ENCODE data around the gene ATOSB. TPM values are rescaled to one million over a fixed set of nuclear protein-coding genes. Genes with fewer than 3 reads are reported as not detected.

The ATOSB gene
- total and polyA plus RNA-seq, 2 experiments from 2014 or later: 25.5 to 31.3 TPM

DNA sequence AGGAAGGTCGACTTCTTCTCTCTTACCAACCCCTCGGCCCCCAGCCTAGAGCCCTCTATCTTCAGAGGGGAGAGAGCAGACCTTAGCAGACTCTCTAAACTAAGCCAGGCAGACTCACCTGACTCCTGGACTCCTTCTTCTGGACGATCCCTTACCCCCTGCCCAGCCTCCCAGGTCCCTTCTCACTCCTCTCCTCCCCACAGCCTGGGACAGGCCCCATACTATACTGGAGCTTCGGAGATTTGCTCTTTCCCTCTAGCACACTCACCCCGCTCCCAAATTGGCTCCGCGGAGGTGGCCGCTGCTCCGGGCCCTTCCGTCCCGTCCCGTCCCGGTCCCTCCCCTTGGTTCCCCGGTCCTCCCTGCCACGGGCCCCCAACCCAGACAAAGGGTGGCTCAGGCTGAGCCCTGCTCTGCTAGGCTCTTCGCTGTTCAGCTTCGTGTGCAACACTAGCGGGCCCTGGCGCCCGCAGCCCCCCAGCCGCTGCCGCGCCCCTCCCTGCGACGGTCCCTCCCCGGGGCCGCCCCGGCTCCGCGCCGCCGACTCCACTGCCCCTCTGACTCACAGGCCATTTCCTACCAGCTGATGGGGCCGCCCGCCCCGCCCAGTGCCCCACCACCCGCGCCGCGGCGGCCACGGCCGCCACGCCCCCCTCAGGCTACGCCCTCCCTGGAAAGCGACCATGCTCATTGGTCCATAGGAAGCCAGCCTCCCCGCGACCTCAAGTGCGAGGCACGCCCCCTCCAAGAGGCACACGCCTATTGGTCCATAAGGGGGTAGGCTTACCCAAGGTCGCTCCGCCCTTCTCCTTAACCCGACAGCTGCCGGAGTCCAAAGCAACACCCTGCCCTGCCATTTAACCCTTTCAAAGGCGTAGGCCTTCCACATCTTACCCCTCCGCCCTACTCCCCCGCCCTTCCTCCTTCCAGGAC, 4.4 kb downstream of the ATOSB start:
- H3K4me1 ChIP-seq (ENCODE audit: low read depth): peaks cover 38% of the 10 kb centered on the region
- peak overlapping the region; percentile 73 for H3K27ac ChIP-seq
- H3K4me3 ChIP-seq: peak overlapping the region; percentile 69
- H3K36me3 ChIP-seq: peaks cover 9% of the 10 kb centered on the region
- TF ChIP-seq CTCF (IDR thresholded peaks at IDR 0.05; ENCODE audit: low read depth, low read length): no peak
- no peaks in the 10 kb centered on the region for H3K9me3 ChIP-seq (ENCODE audit: low read depth)
- peak; percentile 99 for DNase-seq (ENCODE audit: low read depth in 1 of 2, low spot score in 1 of 2)
- no peaks in the 10 kb centered on the region for H3K27me3 ChIP-seq

GRCh38 chr9:35110327-35110761, 5.3 kb downstream of the ATOSB start:
- H3K36me3 ChIP-seq: peaks cover 9% of the 10 kb centered on the region
- peak overlapping the region; percentile 71 for H3K27ac ChIP-seq
- H3K27me3 ChIP-seq: no peaks in the 10 kb centered on the region
- no peak for TF ChIP-seq CTCF (IDR thresholded peaks at IDR 0.05; ENCODE audit: low read depth, low read length)
- peaks cover 38% of the 10 kb centered on the region for H3K4me1 ChIP-seq (ENCODE audit: low read depth)
- H3K4me3 ChIP-seq: no peak overlapping the region
- DNase-seq (ENCODE audit: low read depth in 1 of 2, low spot score in 1 of 2): peak in 1 of 2 donors; percentile 49
- H3K9me3 ChIP-seq (ENCODE audit: low read depth): no peaks in the 10 kb centered on the region

- Histone ChIP-seq H3K4me3 (no peak overlapping the region), H3K9me3 (ENCODE audit: low read depth) (no peaks in the 10 kb centered on the region), H3K4me1 (ENCODE audit: low read depth) (peaks cover 38% of the 10 kb centered on the region), H3K27me3 (no peaks in the 10 kb centered on the region), H3K27ac (peak overlapping the region; percentile 59), H3K36me3 (peaks cover 19% of the 10 kb centered on the region)
- DNase-seq (ENCODE audit: low read depth in 1 of 2, low spot score in 1 of 2): peak in 1 of 2 donors; percentile 26
- no peak for TF ChIP-seq CTCF (IDR thresholded peaks at IDR 0.05; ENCODE audit: low read depth, low read length)
These were observed 6.6 kb downstream of the ATOSB start for GRCh38 chr9:35108946-35109575.

DNA sequence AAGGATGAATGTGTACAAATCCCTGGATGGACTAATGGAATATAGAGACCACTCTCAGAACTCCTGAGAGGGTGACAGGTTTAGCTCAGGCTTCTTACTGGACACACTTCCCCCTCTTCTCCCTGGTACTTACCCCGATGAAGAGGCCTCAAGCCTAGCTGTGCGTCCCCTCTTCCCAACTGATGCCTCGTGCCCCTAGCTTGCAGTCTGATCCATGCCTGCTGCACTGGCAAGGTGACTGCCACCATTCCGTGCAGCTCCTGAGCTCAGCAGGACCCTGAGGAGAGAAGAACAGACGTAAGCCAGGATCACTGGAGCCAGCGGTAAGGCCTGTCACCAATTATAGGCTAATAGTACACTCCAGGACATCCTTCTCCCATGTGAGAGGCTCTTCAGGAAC, 7.2 kb downstream of the ATOSB start:
- Histone ChIP-seq H3K27me3 (no peaks in the 10 kb centered on the region), H3K36me3 (peaks cover 21% of the 10 kb centered on the region), H3K4me3 (no peak overlapping the region), H3K27ac (peak overlapping the region; percentile 59), H3K4me1 (ENCODE audit: low read depth) (peaks cover 38% of the 10 kb centered on the region), H3K9me3 (ENCODE audit: low read depth) (no peaks in the 10 kb centered on the region)
- no peak for TF ChIP-seq CTCF (IDR thresholded peaks at IDR 0.05; ENCODE audit: low read depth, low read length)
- no peak for DNase-seq (ENCODE audit: low read depth in 1 of 2, low spot score in 1 of 2)

GRCh38 chr9:35107297-35108290, 8.1 kb downstream of the ATOSB start:
- no peak for TF ChIP-seq CTCF (IDR thresholded peaks at IDR 0.05; ENCODE audit: low read depth, low read length)
- no peak overlapping the region for H3K4me3 ChIP-seq
- no peak overlapping the region for H3K27ac ChIP-seq
- H3K4me1 ChIP-seq (ENCODE audit: low read depth): peaks cover 36% of the 10 kb centered on the region
- H3K9me3 ChIP-seq (ENCODE audit: low read depth): no peaks in the 10 kb centered on the region
- peaks cover 21% of the 10 kb centered on the region for H3K36me3 ChIP-seq
- H3K27me3 ChIP-seq: no peaks in the 10 kb centered on the region
- no peak for DNase-seq (ENCODE audit: low read depth in 1 of 2, low spot score in 1 of 2)

All from cardiac muscle cell (in vitro differentiated cells and primary cell).